HepG2 (cell line): ENCODE measurements around the gene STMN3. TPM values are rescaled to one million over a fixed set of nuclear protein-coding genes. Genes with fewer than 3 reads are reported as not detected.

ENCODE experiments used
- ATAC-seq: fragments of 200-7000 bp; cut with Tn5 transposase; 3 replicates; pipeline ENCODE4 v1.9.1; 2020; ENCODE audit warnings: mild to moderate bottlenecking, moderate library complexity
- BruUV-seq: library from RNA; stranded (reverse); fragments of 400-500 nt; replicated peaks from 2 replicates; lab custom pipeline; 2021; lab: Mats Ljungman, UMichigan
- CTCF ChIA-PET: fragments of 300-600 bp; formaldehyde crosslinking; extraction: SDS; loops from one replicate; lab custom pipeline; 2021; ENCODE audit warnings: low total read pairs, inconsistent platforms, low intra/inter-chr PET ratio; lab: Yijun Ruan, JAX
- POLR2A ChIA-PET: fragments of 350-600 bp; sonication (Branson Sonifier 250); formaldehyde crosslinking; loops from one replicate; lab custom pipeline; 2020; ENCODE audit warnings: antibody characterized with exemption, inconsistent platforms; lab: Yijun Ruan, JAX
- DNase-seq: peaks from one replicate; pipeline ENCODE4 v3.0.0-alpha.2; 2015; ENCODE audit warnings: low spot score
- FAIRE-seq: peaks from 3 replicates; lab custom pipeline; 2011; peaks lifted over from hg19 to GRCh38; lab: Jason Lieb, UNC
- H2AFZ ChIP-seq: one replicate; pipeline ENCODE4 v1.6.1; 2011; ENCODE audit warnings: low read length, inconsistent platforms
- H3K27ac ChIP-seq: fragments of 300-600 bp; 3 replicates; pipeline ENCODE4 v1.8.0; 2011; ENCODE audit warnings: mixed run types, mild to moderate bottlenecking, mixed read lengths, low read length, inconsistent platforms; ENCODE audit not compliant: insufficient read depth; ENCODE audit errors: extremely low read length
- H3K27me3 ChIP-seq, 2 experiments: fragments of 200-600 bp in 1 of 2; 2 replicates in 1 of 2; 3 replicates in 1 of 2; pipeline versions ENCODE4 v1.6.0 to v1.8.0; 2011; ENCODE audit warnings: low read length in 2 of 2, mild to moderate bottlenecking in 2 of 2, moderate library complexity in 2 of 2, inconsistent platforms in 1 of 2; ENCODE audit not compliant: insufficient read depth in 2 of 2, control insufficient read depth in 1 of 2
- H3K36me3 ChIP-seq, 2 experiments: fragments of 200-600 bp in 1 of 2; replicated peaks in 1 of 2; 2 replicates in 1 of 2; 3 replicates in 1 of 2; pipeline versions ENCODE4 v1.5.1 to v1.8.0; 2011; ENCODE audit warnings: low read length in 2 of 2, inconsistent platforms in 1 of 2; ENCODE audit not compliant: insufficient read depth in 2 of 2, control insufficient read depth in 1 of 2
- H3K4me1 ChIP-seq: 2 replicates; pipeline ENCODE4 v1.5.1; 2012; ENCODE audit warnings: low read length, inconsistent platforms; ENCODE audit not compliant: insufficient read depth
- H3K4me2 ChIP-seq: 2 replicates; pipeline ENCODE4 v1.6.0; 2011; ENCODE audit warnings: low read depth, low read length, inconsistent platforms
- H3K4me3 ChIP-seq, 3 experiments: fragments of 200-600 bp in 1 of 3; sonication (generic), shearing (Covaris generic) in 1 of 3; replicated peaks in 1 of 3; 2 replicates each; pipeline ENCODE4 v1.5.1; 2011 to 2016; ENCODE audit warnings: low read length in 3 of 3, inconsistent platforms in 2 of 3, low read depth in 2 of 3, mild to moderate bottlenecking in 2 of 3, control low read depth in 1 of 3, mixed read lengths in 1 of 3; ENCODE audit not compliant: insufficient read depth in 1 of 3
- H3K79me2 ChIP-seq: one replicate; pipeline ENCODE4 v1.6.1; 2011; ENCODE audit warnings: low read length, inconsistent platforms; ENCODE audit not compliant: insufficient read depth
- H3K9ac ChIP-seq: 2 replicates; pipeline ENCODE4 v1.6.0; 2011; ENCODE audit warnings: mild to moderate bottlenecking, low read depth, low read length, inconsistent platforms; ENCODE audit not compliant: insufficient read depth
- H3K9me3 ChIP-seq: 2 replicates; pipeline ENCODE4 v1.5.1; 2012; ENCODE audit warnings: mild to moderate bottlenecking, low read length
- H4K20me1 ChIP-seq: 2 replicates; pipeline ENCODE4 v1.6.0; 2011; ENCODE audit warnings: inconsistent platforms, mild to moderate bottlenecking, low read length, moderate library complexity; ENCODE audit not compliant: insufficient read depth
- ATF1 ChIP-seq: IDR thresholded peaks from 2 replicates; pipeline ENCODE4 v1.6.1; 2016; ENCODE audit warnings: mild to moderate bottlenecking, control low read depth
- CEBPB ChIP-seq: IDR thresholded peaks from 2 replicates; pipeline ENCODE4 v1.6.1; 2011; ENCODE audit warnings: low read depth, low read length, improper control_type of control experiment, borderline replicate concordance
- HMG20A ChIP-seq: IDR thresholded peaks from 2 replicates; pipeline ENCODE4 v1.6.1; 2016; ENCODE audit warnings: borderline replicate concordance
- IRF2 ChIP-seq: IDR thresholded peaks from 2 replicates; pipeline ENCODE4 v1.6.1; 2018; ENCODE audit warnings: missing genetic modification reagents, missing compliant biosample characterization
- MED8 ChIP-seq: sonication (generic); formaldehyde crosslinking; IDR thresholded peaks from 2 replicates; pipeline ENCODE4 v1.8.1; 2023; ENCODE audit warnings: mild to moderate bottlenecking, missing genetic modification reagents; ENCODE audit not compliant: insufficient replicate concordance
- RAD21 ChIP-seq: fragments of 450-650 bp; formaldehyde crosslinking; IDR thresholded peaks from 2 replicates; pipeline ENCODE4 v1.5.0; 2020; ENCODE audit warnings: mild to moderate bottlenecking
- RARA ChIP-seq: IDR thresholded peaks from 2 replicates; pipeline ENCODE4 v1.6.1; 2016; ENCODE audit warnings: missing genetic modification reagents, missing compliant biosample characterization
- RARG ChIP-seq: sonication (generic); formaldehyde crosslinking; IDR thresholded peaks from 2 replicates; pipeline ENCODE4 v1.4.0; 2020; ENCODE audit warnings: low read depth, mild to moderate bottlenecking, missing genetic modification reagents
- RFXAP ChIP-seq: sonication (generic); formaldehyde crosslinking; IDR thresholded peaks from 2 replicates; pipeline ENCODE4 v1.4.0; 2020; ENCODE audit warnings: missing genetic modification reagents, borderline replicate concordance
- SMAD3 ChIP-seq: sonication (generic); formaldehyde crosslinking; IDR thresholded peaks from 2 replicates; pipeline ENCODE4 v1.4.0; 2020; ENCODE audit warnings: missing genetic modification reagents
- SP1 ChIP-seq, 2 experiments: fragments of 450-650 bp in 1 of 2; sonication (generic) in 1 of 2; formaldehyde crosslinking in 1 of 2; IDR thresholded peaks; 2 replicates each; pipeline versions ENCODE4 v1.4.0 to v1.6.1; 2016 to 2020; ENCODE audit warnings: missing genetic modification reagents in 1 of 2
- SRY ChIP-seq: sonication (generic); formaldehyde crosslinking; IDR thresholded peaks from 2 replicates; pipeline ENCODE4 v1.8.0; 2022; ENCODE audit warnings: mild to moderate bottlenecking, missing genetic modification reagents
- TAF1 ChIP-seq: sonication (generic); formaldehyde crosslinking; IDR thresholded peaks from 2 replicates; pipeline ENCODE4 v1.4.0; 2020; ENCODE audit warnings: missing genetic modification reagents
- XBP1 ChIP-seq: sonication (generic); formaldehyde crosslinking; IDR thresholded peaks from 2 replicates; pipeline ENCODE4 v1.5.0; 2020; ENCODE audit warnings: missing genetic modification reagents
- ZBTB25 ChIP-seq: IDR thresholded peaks from 2 replicates; pipeline ENCODE4 v1.6.1; 2018; ENCODE audit warnings: missing genetic modification reagents
- ZBTB3 ChIP-seq: sonication (generic); formaldehyde crosslinking; IDR thresholded peaks from 2 replicates; pipeline ENCODE4 v1.4.0; 2020; ENCODE audit warnings: low read depth, mild to moderate bottlenecking, moderate library complexity, missing genetic modification reagents, borderline replicate concordance
- ZBTB7A ChIP-seq: sonication (generic); formaldehyde crosslinking; IDR thresholded peaks from 2 replicates; pipeline ENCODE4 v1.8.0; 2022; ENCODE audit warnings: mild to moderate bottlenecking, missing genetic modification reagents
- ZBTB7B ChIP-seq: sonication (generic); formaldehyde crosslinking; IDR thresholded peaks from 2 replicates; pipeline ENCODE4 v1.4.0; 2020; ENCODE audit warnings: missing genetic modification reagents
- ZFP90 ChIP-seq: sonication (generic); formaldehyde crosslinking; IDR thresholded peaks from 2 replicates; pipeline ENCODE4 v1.8.0; 2022; ENCODE audit warnings: missing genetic modification reagents, mild to moderate bottlenecking, inconsistent platforms, borderline replicate concordance
- ZNF160 ChIP-seq: sonication (generic); formaldehyde crosslinking; IDR thresholded peaks from 2 replicates; pipeline ENCODE4 v1.8.0; 2022; ENCODE audit warnings: mild to moderate bottlenecking, inconsistent platforms, missing genetic modification reagents
- ZNF350 ChIP-seq: sonication (generic); formaldehyde crosslinking; IDR thresholded peaks from 2 replicates; pipeline ENCODE4 v1.4.0; 2020; ENCODE audit warnings: mild to moderate bottlenecking, low read depth, missing genetic modification reagents, borderline replicate concordance
- ZNF446 ChIP-seq: sonication (generic); formaldehyde crosslinking; IDR thresholded peaks from 2 replicates; pipeline ENCODE4 v1.5.0; 2020; ENCODE audit warnings: mild to moderate bottlenecking, missing genetic modification reagents
- ZNF605 ChIP-seq: sonication (generic); formaldehyde crosslinking; IDR thresholded peaks from 2 replicates; pipeline ENCODE4 v1.8.0; 2022; ENCODE audit warnings: mild to moderate bottlenecking, missing genetic modification reagents
- ZNF772 ChIP-seq: sonication (generic); formaldehyde crosslinking; IDR thresholded peaks from 2 replicates; pipeline ENCODE4 v1.5.0; 2020; ENCODE audit warnings: mild to moderate bottlenecking, missing genetic modification reagents
- WGBS: methylation state at CpG from one replicate; pipeline ENCODE4 v1.1.6; 2017; ENCODE audit warnings: low lambda C conversion rate; 5-methylcytosine and 5-hydroxymethylcytosine counted together
- in situ Hi-C: cut with HindIII; loops from 2 replicates; pipeline ENCODE4 v1.10.0; 2017; ENCODE audit warnings: low pct_unique_long_range_greater_than_20kb; ENCODE audit not compliant: extremely low pct_ligation_motif_present
- intact Hi-C: fragments of 100-400 bp; cut with micrococcal nuclease; formaldehyde crosslinking; loops from one replicate; pipeline ENCODE4 v1.10.0; 2022; ENCODE audit not compliant: unreplicated experiment
- polyA plus RNA-seq, 8 experiments: library from polyadenylated mRNA; depleted of rRNA in 3 of 8; stranded (reverse) in 7 of 8; unstranded in 1 of 8; fragments of >200 nt; fragmentation: Illumina TruSeq in 4 of 8; extraction: Trizol in 4 of 8; gene quantifications; 2 replicates each; pipeline versions ENCODE4 v1.2.1 to v1.2.3, GENCODE V29; 2011 to 2016; ENCODE audit warnings: low read depth in 4 of 8, missing spikeins in 1 of 8, mixed read lengths in 1 of 8; ENCODE audit not compliant: insufficient read depth in 1 of 8
- total RNA-seq, 5 experiments: library from RNA; depleted of rRNA; stranded (reverse); fragments of >200 nt; fragmentation: Illumina TruSeq; extraction: Trizol; gene quantifications; 2 replicates each; pipeline ENCODE4 v1.2.3, GENCODE V29; 2016; ENCODE audit warnings: low read depth in 1 of 5

The STMN3 gene
- total and polyA plus RNA-seq, 2 of the 13 experiments (the other 11 are each of a cell fraction or from before 2014, with no cell fraction given) = 21.0 to 48.3 TPM

- Histone ChIP-seq H3K4me1 (peaks cover 22% of the 10 kb centered on the region), H3K4me2 (peak overlapping the region; percentile 86), H3K9ac (peak overlapping the region; percentile 44; the same call in 1 of the 2 replicates), H3K27me3 (no peaks in the 10 kb centered on the region; a peak in 1 of 5 replicates), H3K27ac (peak overlapping the region; percentile 31), H3K36me3 (no peaks in the 10 kb centered on the region; a peak in 1 of 5 replicates), H2AFZ (no peak overlapping the region), H4K20me1 (no peaks in the 10 kb centered on the region), H3K9me3 (no peaks in the 10 kb centered on the region), H3K79me2 (no peaks in the 10 kb centered on the region), H3K4me3 (peak overlapping the region; percentile 8 to 67 (median 24); a peak in 4 of 6 replicates)
- FAIRE-seq (peak; percentile 39), DNase-seq (no peak), ATAC-seq (peak; percentile 42; the same call in 2 of the 3 replicates)
- WGBS = 74% methylated on average over 43 of the region's 47 CpGs
- ChIA-PET POLR2A (interaction anchor here (0.6 to 3.3 kb wide), 20 partner anchors 9 to 421 kb away, joined by 3 to 58 read pairs (median 5); partner anchors contain the start of genes ARFRP1, GMEB2, HELZ2 and RTEL1), CTCF (no interaction called here)
- in situ Hi-C loops (no loop called here), intact Hi-C loops (no loop called here)
- BruUV-seq = no TSS peak
- TF ChIP-seq RARA (no peak), SP1 (IDR thresholded peaks at IDR 0.05) (no peak), SP1 (CRISPR knock-in tag; IDR thresholded peaks at IDR 0.05) (0 out of 2 replicates have a peak, but pooled peaks have one; percentile 50), ATF1 (no peak), ZNF605 (CRISPR knock-in tag) (no peak), ZNF350 (0 out of 2 replicates have a peak, but pooled peaks have one; percentile 22), SMAD3 (CRISPR knock-in tag) (no peak), RAD21 (CRISPR knock-in tag) (peak; percentile 32; the same call in 1 of the 2 replicates), SRY (CRISPR knock-in tag) (no peak), IRF2 (no peak), ZNF772 (no peak), ZBTB7A (CRISPR knock-in tag) (no peak), MED8 (CRISPR knock-in tag) (no peak), TAF1 (CRISPR knock-in tag) (no peak), ZBTB7B (CRISPR knock-in tag) (no peak), HMG20A (CRISPR knock-in tag) (no peak), RARG (CRISPR knock-in tag) (no peak), ZFP90 (CRISPR knock-in tag) (no peak), CEBPB (no peak), ZBTB3 (CRISPR knock-in tag) (no peak), RFXAP (no peak), ZBTB25 (CRISPR knock-in tag) (no peak), ZNF160 (no peak), ZNF446 (CRISPR knock-in tag) (no peak), XBP1 (CRISPR knock-in tag) (no peak)
These were observed 12.0 kb downstream of the STMN3 start for GRCh38 chr20:63641146-63641791.
